Epithelial cell of esophagus (primary cell): ENCODE results near the gene HELZ.

Source experiments
- DNase-seq: peaks from one replicate; pipeline ENCODE4 v3.0.0; 2010; ENCODE audit warnings: low read depth
- H3K4me3 ChIP-seq: 2 replicates; pipeline ENCODE4 v1.5.1; 2011; ENCODE audit warnings: mild to moderate bottlenecking, low read length, control low read depth
- CTCF ChIP-seq: IDR thresholded peaks from 2 replicates; pipeline ENCODE4 v1.5.1; 2011; ENCODE audit warnings: low read depth, mild to moderate bottlenecking, low read length, control low read depth, inconsistent platforms; ENCODE audit not compliant: insufficient read depth; ENCODE audit errors: missing control alignments

Gene HELZ

GRCh38 chr17:67160791-67161190 lies 84.2 kb downstream of the HELZ start:
- DNase-seq: no peak
- H3K4me3 ChIP-seq: no peak overlapping the region
- no peak for TF ChIP-seq CTCF

DNA sequence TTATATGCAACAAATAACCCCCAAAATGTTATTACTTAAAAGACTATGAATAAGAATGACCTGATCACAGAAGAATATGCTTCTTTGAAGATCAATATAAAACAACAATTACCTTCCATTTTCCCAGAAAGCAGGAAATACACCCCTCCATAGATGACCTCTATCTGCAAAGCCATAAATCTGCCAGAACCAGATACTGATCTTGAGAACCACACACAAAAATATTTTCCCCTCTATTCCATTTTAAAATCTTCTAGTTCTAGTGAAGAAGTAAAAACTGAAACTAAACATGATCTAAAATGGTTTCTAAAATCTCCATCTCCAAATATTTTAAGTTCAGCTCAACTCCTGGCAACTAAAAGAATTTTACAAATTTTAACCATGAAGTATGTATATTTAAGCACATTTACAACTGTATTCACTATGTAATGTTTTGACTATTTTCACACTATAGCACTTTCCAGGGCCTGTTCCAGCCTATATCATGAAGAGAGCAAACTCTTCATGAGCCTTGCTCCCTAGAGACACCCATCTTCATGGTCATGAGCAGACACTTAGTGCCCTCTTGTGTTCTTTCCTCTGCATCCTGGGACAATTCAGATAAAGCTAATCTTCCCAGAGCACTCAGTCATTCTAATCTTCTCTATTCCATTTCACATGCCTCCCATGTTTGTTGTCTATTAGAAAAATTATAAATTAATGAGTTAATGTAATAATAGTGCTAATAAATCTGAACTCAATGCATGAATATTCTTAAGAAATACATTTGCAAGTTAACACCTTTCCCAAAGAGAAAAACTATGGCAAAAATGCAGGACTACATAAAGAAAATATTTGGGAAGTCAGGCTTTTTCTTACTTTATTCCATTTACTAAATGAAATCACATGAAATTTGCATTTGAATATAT lies 87.0 kb downstream of the HELZ start:
- peak; percentile 28 for TF ChIP-seq CTCF
- DNase-seq: peak; percentile 13
- H3K4me3 ChIP-seq: no peak overlapping the region

DNA sequence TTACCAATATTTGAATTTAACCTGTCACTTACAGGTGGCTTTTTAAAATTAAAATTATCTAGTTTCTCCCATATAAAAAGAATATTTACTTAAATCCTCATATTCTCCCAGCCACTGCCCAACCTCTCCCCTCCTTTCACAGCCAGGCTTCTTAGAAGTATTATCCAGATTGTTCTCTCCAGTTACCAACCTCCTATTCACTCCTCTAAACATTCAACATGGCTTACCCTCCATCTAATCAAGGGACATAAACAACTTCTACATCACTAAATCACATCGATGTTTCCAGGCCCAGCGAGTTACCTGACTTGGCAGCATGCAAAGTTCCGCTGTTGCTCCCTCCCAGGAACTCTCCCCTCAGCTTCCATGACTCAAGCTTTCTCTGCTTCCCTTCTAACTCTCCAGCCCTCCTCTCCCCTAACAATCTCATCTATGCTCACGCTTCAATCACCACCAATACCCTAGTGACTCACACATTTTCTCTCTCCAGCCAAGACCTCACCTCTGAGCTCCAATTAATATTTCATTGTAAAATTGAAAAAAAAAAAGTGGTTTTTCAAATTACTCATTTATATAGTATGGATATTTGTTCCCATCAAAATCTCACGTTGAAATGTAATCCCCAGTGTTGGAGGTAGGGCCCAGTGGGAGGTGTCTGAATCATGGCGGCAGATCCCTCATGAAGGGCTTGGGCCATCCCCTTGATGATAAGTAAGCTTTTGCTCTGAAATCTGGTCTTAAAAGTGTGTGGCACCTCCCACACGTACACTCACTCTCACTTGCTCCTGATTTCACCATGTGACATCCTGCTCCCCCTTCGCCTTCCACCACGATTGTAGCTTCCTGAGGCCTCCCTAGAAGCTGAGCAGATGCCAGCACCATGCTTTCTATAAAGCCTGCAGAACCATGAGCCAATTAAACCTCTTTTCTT lies 88.5 kb downstream of the HELZ start:
- H3K4me3 ChIP-seq: no peak overlapping the region
- TF ChIP-seq CTCF: no peak
- peak; percentile 53 for DNase-seq

DNA sequence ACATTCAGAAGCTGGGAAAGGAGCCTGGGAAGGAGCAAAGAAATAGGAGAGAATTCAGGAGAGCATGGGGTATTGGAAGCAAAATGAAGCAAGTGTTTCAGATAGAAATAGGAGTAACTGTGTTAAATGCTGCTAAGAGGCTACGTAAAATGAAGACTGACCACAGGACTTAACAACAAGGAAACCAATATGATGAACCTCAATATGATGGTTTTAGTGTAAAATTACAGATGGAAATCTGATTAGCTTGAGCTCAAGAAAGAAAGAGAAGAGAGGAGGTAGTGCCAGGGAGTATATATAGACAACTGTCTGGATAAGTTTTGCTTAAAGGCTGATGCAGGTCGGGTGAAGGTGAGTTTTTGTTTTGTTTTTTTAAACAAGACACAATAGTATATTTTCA lies 92.2 kb downstream of the HELZ start:
- no peak overlapping the region for H3K4me3 ChIP-seq
- TF ChIP-seq CTCF: no peak
- no peak for DNase-seq

DNA sequence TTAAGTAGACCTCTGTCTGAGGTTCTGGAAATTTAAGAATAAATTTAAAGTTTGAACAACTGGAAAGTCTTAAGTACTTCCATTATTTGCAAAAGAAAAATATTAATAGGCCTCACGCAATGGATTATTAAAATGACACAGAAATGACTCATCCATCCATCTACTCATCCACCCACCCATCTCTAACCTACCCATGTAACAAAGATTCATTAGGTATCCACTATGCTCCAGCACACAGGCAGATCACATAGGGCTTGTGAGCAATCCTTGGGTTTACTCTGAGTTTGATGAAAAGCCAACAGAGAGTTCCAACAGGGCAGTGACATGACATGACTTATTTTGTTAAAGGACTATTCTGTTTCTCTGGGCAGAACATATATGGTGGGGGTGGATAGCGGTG lies 93.3 kb downstream of the HELZ start:
- no peak overlapping the region for H3K4me3 ChIP-seq
- peak; percentile 82 for DNase-seq
- no peak for TF ChIP-seq CTCF

DNA sequence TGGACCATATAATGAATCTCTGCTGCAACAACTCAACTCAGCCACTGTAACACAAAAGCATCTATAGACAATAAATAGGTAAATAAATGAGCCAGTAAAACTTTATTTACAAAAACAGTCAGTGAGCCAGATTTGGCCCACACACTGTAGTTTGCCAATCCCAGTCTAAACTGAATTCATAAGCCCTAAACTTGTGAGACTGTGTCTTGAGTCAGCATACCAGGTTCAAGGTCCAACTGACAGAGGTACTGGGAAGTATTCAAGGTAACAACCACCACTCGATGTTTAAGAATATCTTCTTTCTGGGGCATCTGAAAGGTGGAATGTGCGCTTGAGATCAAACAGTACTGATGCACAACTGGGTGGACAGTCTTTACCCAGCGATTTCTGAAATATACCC lies 94.2 kb downstream of the HELZ start:
- no peak overlapping the region for H3K4me3 ChIP-seq
- no peak for DNase-seq
- TF ChIP-seq CTCF: no peak
